LoVo (cell line): ENCODE results near the gene FGFR3.

ENCODE experiments used
- DNase-seq: peaks from one replicate; pipeline ENCODE4 v3.0.0-alpha.2; 2016; ENCODE audit warnings: low spot score

The FGFR3 gene

DNA sequence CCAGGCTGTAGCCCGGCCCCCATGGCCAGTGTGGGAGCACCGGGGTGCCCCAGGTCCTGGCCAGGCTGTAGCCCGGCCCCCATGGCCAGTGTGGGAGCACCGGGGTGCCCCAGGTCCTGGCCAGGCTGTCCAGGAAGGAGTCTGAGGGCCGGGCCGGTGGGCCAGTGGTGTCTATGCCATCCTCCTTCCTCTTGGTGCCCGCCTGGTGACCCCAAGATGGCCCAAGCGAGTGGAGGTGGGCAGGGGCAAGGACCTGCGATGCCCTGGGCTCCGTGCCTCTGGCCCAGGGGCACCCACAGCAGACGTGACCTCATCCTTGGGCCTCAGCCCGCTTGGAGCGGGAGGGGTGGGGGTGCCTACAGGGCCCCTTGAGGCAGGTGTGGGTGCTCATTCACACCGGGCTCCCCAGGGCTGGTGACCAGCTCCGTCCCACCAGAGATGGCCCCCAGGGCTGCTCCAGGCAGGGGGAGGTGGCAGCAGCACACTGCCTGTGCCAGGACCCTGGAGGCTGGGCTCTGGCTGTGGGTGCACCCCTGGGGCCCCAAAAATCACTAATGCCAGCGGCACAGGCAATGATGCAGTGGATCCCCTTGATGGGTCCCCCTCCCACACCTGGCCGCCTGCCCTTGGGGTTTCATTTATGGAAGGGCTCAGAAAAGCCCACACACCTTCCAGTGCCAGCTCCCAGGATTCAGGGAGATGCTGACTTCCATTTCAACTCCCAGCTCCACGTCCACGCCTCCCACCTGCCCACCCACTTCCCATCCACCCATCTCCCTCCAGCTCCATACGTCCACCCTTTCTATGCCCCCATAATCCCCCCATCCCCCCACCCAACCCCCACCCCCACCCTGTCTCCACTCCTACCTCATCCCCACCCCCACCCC, 36.0 kb upstream of the FGFR3 start:
- no peak for DNase-seq

DNA sequence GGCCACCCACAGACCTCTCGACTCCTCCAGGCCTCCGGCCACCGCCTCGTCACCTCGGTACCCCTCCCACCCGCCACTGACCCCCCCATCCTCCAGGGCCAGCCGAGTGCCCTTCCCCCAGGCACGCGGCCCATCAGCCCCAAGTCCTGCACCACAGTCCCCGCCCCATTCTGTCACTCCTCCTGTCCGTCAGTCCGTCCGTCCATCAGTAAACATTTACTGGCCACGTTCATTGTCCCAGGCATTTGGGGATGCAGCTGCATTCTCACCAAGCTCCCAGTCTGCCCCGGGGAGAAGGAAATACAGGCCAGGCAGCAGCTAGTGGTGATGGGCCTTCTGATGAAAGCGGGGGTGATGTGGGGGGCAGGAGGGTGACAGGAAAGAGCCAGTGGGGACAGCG, 35.3 kb upstream of the FGFR3 start:
- DNase-seq = no peak

DNA sequence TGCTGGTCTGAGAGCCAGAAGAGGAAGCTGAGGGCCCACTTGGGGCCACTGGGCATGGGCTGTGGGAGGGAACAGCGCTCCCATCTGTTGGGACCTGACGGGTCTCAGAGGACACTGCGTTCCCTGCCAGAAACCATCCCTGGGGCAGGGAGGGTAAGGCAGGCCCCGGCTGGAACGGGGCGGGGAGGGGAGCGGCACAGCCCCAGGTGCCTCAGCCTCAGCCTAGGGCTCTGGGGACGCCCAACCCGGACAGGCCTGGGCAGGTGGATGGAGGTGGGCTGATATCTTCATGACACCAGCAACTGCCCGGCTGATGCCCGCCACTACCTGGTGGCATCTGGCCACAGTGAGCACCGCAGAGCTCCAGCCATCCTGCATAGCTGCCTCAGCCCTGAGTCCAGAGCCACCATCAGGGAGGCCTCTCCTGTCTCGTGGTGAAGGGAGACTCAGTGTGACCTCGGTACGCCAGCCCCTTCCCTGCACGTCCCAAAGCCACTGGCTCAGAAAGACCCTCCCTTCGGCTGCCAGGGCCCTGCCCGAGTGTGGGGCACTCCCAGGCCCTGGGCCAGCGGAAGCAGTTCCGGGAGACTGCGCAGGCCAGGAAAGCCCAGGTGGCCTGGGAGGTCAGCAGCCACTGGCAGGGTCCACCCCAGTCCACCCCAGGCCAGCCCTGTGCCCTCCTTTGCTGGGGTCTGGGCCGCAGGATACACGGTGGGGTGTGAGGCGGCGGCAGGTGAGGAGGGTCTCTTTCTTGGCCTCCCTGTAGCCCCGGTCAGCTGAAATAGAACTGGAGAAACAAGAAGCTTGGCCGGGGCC, 34.6 kb upstream of the FGFR3 start:
- no peak for DNase-seq

DNA sequence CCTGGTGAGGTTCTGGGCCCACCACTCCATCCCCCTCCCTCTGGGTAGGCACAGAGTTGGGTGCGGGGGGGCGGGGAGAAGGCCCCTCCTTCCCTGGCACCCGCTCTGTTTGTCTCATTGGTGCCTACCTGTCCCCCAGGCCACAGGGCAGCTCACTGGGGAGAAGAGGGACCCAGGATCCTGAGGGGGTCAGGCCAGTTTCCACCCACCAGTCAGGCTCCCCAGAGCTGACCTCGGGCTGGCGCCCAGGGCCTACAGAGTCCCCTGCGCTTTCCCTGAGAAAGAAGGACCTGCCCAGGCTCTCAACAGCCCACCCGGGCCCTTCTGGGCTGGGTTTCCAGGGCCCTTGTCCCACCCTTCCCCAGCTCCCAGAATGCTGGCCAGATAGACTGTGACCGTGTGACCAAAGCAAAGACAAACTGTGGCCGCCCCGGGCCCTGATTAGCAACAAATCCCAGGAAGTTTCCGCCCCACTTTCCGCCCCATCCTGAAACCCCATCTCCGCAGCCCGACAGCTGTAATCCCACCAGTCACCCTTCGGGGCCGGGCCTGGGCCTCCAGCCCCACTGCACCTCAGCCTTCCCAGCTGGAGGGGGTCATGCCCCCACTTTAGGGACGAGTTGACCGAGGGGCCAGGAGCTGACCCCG, 33.8 kb upstream of the FGFR3 start:
- no peak for DNase-seq

DNA sequence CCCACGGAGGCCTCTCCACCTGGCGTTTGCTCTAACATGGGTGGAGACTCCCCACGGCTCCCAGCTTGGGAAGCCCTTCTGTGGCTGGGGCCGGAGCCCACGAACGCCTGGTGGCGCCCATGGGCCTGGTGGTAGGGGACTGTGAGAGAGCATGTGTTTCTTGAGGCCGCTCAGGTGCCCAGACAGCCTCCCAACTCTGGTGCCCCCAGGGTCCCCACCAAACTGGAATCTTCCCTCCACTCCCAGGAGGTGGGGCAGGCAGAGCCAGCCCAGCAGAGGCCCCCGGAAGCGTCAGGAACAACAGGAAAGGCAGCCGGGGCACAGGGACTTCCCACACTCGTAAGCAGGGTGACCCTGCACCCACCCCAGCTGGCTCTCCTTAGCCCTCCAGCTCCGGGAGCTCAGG, 33.3 kb upstream of the FGFR3 start:
- DNase-seq = no peak

DNA sequence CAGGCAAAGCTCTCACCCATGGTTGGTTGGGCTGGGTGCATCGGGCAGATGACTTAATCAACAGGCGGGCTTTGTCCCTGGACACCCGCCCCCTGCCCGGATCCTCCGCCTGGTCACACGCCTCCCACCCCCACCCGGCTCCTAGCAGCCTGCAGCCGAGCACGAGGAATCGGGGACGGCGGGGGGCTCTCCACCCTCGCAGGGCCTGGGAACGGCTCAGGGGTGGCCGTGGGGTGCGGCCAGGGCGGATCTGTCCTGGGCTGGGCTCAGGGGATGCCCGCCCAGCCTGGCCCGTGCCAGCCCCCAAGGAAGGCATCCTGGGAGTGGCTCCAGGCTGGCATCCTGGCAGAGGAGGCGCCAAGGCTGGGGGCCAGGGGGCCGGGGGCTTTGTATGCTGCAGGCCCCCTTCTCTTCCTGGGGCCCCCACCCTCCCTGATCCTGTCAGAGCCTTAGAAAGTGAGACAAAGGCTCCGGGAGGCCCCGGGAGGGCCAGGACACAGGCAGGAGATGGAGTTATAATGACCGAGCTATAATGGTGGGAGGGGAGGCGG, 32.5 kb upstream of the FGFR3 start:
- no peak for DNase-seq

DNA sequence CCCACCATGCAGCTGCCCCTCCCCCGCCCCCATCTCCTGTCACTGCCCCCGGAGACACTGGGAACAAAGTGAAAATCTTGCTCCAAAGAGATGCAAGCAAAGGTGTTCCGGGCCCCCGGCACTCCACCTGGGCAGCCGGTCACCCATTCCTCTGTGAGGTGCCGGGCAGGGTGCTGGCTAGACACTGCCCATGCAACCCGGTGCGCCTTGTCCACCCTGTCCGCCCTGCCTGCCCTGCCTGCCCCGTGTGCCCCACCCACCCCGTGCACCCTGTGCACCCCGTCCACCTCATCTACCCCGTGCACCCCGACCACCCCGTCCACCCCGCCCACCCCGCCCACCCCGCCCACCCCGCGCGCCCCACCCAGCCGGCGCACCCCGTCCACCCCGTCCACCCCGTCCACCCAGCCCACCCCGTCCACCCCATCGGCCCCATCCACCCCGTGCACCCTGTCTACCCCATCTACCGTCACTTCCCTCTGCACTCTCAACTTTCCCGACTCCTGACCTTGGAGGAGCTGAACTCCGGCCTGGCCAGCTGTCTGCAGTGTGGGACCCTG, 31.9 kb upstream of the FGFR3 start:
- DNase-seq = no peak

DNA sequence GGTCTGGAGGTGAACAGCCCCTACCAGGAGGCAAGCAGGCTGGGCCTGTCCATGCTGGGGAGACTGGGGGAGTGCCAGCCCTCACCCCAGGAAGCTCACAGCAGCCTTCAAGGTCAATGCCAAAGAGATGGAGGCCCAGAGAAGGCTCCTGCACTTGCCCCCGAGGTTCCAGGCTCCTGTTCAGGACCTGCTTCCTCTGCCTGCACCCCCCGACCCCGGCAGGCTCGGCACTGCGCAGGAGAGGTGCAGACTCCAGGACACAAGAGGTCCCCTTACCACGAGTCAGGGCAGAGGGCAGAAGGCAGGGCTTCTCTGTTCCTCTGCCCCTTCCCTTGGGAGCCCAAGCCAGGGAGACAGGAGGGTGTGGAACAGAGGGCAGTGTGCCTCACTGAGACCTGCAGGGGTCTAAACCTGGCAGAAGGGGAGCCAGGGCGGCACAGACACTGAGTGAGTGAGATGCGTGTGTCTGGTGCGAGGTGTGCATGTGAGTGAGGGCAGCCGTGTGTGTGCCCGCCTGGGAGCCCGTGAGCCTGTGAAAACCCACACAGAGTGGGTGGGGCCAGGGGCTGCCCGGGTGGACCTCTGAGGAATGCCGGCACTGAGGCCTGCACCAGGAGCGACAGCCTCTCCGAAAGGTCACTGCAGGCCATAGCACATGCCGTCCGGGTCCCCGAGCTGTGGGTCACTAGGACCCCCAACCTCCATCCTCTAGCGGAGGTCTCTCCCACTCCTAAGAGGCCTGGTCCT, 30.7 kb upstream of the FGFR3 start:
- DNase-seq = no peak

DNA sequence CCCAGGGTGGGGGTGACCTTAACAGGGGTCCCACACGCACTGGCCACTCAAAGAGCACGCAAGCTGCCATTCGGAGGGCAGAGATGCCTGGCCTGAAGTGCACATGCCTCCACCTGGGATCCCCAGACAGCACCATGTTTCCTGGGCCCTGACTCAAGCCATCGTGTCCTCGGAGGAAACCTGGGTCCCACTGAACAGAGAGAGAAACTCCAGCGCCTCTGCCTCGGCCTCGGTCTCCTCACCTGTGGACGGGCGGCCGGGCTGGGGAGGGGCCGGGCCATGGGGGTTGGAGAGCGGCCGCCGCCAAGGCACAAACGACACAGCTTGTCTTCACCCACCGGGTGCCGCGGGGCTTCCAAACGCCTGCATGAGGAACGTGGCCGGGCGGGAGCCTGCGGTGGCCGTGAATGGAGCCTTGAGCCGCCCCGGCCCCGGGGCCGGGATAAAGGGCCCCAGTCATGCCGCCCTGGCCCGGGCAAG, 30.0 kb upstream of the FGFR3 start:
- no peak for DNase-seq

DNA sequence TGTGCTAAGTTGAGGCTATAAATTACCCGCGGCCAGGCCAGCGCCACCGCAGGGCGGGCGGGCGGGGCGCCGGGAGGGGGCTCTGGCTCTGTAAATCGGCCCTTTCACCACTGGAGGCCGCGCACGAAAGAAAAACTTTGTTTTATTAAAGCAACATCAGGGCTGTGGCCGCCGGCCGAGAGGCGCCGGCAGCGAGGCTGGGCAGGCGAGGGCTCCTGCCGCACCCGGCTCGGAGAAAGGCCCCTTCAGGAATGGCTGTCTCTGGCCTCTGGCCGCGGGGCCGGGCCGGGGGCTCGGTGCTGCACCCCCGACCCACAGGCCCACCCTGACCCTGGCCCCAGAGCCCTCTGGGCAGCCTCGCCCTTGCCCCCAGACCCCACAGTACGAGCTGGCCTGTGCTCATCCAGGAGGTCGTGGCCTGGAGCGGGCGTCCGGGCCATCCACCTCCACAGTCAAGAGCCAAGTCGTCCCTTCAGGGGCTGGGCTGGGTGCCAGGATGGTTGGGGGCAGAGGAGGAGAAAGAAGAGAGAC, 29.5 kb upstream of the FGFR3 start:
- DNase-seq = no peak

DNA sequence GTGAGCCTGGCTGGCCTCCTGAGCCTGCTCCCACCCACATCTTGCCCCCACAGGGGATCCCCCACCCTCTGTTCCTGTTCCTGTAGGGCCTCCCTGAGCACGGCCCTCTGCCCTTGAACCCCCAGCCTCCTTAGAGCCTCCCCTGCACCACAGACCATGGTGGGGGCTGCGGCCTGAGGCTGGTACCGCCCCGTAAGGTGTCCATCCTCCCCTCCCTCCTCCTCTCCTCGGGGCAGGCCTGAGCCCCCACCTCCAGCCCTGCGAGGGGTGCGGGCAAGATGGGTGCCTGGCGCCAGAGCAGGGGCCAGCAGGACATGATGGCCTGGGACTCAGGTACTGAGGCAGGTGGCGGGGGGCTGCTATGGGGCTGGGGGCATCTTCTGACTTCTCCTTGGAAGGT, 28.4 kb upstream of the FGFR3 start:
- DNase-seq = no peak

DNA sequence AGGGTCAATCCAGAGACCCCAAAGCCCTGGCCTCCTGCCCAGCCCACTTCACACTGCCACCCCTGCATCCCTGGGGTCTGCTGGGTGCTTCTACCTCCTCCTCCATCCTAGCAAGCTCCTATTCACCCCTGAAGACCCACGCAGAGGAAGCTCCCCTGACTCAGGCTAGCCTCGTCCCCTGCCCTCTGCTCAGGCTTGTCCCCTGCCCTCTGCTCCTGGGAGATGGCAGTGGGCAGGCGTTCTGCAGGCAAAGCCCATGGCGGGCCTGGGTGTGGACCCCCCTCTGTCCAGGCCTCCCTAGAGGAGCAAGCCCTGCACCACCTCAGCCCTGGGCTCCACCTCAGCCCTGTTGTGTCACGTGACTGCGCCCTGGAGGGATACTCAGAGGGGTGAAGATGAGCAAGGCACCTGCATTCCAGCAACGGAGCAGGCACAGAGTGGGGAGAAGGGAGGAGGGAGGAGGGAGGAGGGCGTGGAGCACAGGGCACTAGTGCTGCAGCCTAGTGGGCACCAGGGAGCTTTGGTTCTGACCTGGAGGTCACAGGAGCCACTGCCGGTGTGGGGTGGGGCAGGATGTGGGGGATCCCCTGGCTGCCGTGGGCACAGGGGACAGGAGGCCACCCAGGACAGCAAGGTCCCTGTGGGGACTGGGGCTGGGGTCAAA, 27.6 kb upstream of the FGFR3 start:
- DNase-seq = no peak

DNA sequence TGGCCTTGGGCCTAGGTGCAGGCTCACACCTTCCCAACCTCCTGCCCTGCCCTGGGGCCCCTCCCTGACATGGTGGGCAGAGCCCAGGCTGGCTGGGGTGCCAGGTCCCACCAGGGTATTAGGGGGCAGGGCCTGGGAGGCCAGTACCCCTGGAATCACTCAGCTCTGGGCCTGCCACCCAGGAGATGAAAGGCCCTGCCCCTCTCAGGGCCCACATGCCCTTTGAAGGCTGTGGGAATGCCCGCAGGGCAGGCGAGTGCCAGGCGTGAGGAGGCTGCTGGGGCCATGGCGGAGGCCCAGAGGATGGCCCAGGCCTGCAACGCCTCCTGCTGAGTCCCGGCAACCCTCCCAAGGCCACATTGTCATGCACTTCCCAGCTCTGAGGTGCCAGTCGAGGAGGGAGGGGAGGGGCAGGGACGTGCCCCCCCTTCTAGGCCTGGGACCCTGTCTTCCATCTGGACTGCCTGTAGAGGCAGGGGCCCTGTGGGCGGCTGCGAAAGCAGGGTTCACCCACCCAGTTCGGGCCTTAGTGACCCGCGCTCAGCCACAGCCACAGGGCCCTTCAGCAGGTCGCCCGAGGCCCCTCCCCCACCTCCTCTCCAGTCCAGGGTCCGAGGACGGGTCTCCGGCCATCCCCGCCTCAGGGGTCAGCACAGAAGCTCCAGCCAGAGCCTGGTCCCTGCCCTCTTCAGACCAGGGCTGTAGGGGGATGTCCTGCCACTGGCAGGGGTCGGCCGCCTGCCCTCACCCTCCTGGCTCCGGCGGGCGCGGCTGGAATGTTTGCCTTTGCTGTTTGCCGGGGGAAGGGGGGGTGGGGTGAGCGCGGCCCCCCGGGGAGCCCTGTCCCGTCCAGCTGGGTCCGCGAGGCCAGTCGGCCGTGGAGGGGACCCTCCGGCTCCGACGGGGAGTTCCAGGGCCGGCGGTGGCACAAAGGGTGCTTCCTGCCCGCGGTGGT, 26.7 kb upstream of the FGFR3 start:
- no peak for DNase-seq

DNA sequence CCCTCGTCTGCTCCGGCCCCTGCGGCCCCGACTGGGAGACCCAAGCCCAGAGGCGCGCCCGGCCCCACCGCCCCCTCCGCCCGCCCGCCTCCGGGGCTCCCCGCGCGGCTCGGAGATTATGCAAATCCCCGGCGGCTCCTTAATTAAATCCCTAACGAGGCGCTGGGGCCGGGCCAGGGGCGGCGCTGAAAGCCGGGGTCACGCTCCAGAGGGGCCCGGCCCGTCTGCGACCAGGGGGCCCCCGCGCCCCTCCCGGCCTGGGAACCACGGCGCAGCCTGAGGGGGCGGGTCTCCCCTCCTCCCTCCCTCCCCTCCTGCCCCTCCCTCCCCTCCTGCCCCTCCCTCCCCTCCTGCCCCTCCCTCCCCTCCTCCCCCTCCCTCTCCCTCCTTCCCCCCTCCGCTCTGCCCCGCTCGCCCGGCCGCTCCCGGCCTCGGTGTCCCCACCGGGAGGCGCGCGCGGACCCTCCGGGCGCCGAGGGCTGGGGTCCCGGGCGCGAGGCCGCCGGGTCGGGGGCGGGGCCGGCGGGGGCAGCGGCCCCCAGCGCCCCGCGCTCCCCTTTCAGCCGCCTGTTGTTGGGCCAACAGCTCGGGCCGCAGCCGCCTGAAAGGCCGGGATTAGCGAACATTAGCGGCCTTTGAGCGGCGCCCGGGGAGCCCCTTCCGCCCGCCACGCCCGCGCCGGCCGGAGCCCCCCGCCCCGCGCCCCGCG, 25.9 kb upstream of the FGFR3 start:
- DNase-seq = no peak

DNA sequence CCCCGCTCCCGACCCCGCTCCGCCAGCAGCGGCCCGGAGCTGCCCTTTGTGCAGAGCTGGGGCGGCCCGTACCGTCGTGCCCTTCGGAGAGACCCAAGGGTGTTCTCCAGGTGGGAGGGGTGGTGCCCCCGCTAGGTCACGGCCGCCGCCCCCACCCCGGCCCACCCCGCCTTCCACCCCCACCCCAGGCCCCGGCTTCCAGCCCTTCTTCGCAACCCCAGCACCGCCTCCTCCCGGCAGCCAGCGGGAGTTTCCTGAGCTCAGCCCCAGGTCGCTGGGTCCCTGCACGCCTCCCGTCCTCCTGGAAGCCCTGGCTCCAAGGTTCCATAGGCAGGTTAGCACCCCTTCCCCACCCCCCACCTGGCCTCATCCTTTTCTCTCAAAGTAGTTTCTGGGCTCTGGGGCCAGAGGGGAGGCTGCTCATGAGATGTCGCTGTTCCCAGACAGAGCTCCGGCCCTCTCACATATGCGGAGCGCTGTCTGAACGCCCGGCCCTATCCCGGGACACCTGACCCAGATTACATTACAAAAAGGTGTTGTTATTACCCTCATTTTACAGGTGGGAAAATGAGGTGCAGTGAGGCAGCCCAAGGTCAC, 25.2 kb upstream of the FGFR3 start:
- peak; percentile 22 for DNase-seq

DNA sequence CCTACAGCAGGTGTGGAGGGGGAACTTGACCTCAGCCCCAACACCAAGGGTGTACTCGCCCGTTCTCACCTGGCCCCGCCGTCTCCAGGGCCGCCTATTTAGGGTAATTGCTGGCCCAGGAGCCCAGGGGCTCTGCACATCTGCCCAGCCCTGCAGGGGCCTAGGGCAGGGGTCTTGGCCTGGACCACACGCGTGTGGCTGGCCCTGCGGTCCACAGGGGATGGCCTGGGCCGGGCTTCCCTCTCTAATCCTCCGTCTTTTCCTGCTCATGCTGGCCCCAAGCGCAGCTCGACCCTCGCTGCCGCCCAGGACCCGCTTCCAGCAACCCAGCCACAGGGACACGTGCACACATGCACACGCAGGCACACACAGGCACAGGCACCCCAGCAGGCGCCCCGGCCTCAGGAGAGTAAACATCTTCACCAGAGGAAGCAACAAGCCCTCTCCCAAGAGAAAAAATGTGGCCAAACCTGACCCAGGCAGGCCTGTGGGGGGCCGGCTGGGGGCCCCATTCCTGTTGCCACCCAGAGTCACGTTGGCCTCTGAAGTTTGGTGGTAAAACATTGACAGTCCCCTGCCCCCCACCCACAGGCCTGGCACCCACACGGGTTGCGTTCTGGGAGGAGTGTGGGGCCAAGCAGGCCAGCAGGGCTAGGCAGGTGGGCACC, 24.6 kb upstream of the FGFR3 start:
- no peak for DNase-seq

DNA sequence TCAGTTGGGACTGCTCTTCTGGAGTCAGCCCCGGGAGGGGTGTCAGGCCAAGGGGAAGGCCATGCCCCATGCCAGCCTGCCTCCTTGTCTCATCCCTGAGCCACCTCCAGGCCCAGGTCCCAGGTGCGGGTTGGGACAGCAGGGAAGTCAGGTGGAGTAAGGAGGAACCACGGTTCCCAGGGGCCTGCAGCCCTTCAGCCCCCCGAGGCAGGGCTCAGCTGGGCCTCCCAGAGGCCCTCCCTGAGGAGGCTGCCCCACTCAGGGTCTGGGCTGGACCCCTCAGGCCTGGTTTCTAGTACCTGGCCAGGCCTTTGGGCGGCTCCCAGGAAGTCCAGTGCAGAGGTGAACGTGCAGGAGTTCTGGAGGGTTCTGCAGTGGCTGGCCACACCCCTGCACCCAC, 23.4 kb upstream of the FGFR3 start:
- DNase-seq = no peak

DNA sequence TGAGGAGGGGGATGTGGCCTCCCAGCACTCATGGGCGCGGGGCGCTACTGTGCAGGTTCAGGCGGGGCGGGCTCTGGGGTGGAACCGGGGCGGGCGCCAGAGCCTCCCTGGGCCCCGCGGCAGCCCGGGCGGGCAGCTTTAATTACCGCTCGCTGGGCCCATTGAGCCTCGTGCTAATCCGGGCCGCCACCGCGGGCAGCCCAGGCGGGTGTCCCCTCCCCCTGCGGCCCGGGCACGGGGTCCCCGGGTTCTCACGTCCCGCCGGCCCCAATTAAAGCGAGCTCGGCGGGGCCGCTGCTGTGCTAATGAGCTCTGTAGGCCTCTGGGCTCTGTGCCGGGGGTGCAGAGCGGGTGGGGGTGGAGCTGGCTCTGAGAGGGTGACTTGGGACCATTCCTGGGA, 22.8 kb upstream of the FGFR3 start:
- DNase-seq = no peak
